ENCODE data around the gene PRKAG2.
A peak's percentile ranks its signal among the peaks of the same experiment; 100 is the strongest.

PRKAG2 gene

GRCh38 chr7:151514461-151515275 lies 362.2 kb downstream of the PRKAG2 start:
- Histone ChIP-seq H4K20me1 (ENCODE audit: insufficient read depth, low read length, poor library complexity, severe bottlenecking) (peaks cover 93% of the 10 kb centered on the region), H3F3A (ENCODE audit: low read depth) (no peaks in the 10 kb centered on the region), H2AFZ (ENCODE audit: low read length) (no peak overlapping the region), H3K9ac (ENCODE audit: low read depth, low read length, poor library complexity, severe bottlenecking) (no peak overlapping the region), H3K9me2 (replicated peaks; ENCODE audit: low read depth, low read length) (no peaks in the 10 kb centered on the region), H3K4me3 (ENCODE audit: low read length, poor library complexity, severe bottlenecking) (peak overlapping the region; percentile 95), H3K4me1 (ENCODE audit: insufficient read depth, low read length, poor library complexity, severe bottlenecking) (peaks cover 58% of the 10 kb centered on the region), H3K9me3 (ENCODE audit: insufficient read depth, low read depth, low read length) (no peaks in the 10 kb centered on the region), H3K27me3 (ENCODE audit: insufficient read depth, low read length, poor library complexity, severe bottlenecking) (no peaks in the 10 kb centered on the region), H3K79me2 (ENCODE audit: insufficient read depth, low read length) (peaks cover 97% of the 10 kb centered on the region), H3K36me3 (ENCODE audit: insufficient read depth, low read length) (no peaks in the 10 kb centered on the region), H3K4me2 (ENCODE audit: low read depth, low read length, poor library complexity, severe bottlenecking) (peak overlapping the region; percentile 98)
- TF ChIP-seq EZH2phosphoT487 (IDR thresholded peaks at IDR 0.05; ENCODE audit: borderline replicate concordance) = no peak

GRCh38 chr7:151513133-151513532 lies 363.8 kb downstream of the PRKAG2 start:
- H3K9me2 ChIP-seq (replicated peaks; ENCODE audit: low read depth, low read length) = no peaks in the 10 kb centered on the region
- H3K27me3 ChIP-seq (ENCODE audit: insufficient read depth, low read length, poor library complexity, severe bottlenecking) = no peaks in the 10 kb centered on the region
- peaks cover 100% of the 10 kb centered on the region for H3K79me2 ChIP-seq (ENCODE audit: insufficient read depth, low read length)
- H3K4me2 ChIP-seq (ENCODE audit: low read depth, low read length, poor library complexity, severe bottlenecking) = peak overlapping the region; percentile 98
- H3K9ac ChIP-seq (ENCODE audit: low read depth, low read length, poor library complexity, severe bottlenecking) = peak overlapping the region; percentile 1
- H3F3A ChIP-seq (ENCODE audit: low read depth) = no peaks in the 10 kb centered on the region
- no peaks in the 10 kb centered on the region for H3K9me3 ChIP-seq (ENCODE audit: insufficient read depth, low read depth, low read length)
- peak overlapping the region; percentile 95 for H3K4me3 ChIP-seq (ENCODE audit: low read length, poor library complexity, severe bottlenecking)
- no peak overlapping the region for H2AFZ ChIP-seq (ENCODE audit: low read length)
- H3K36me3 ChIP-seq (ENCODE audit: insufficient read depth, low read length) = no peaks in the 10 kb centered on the region
- peaks cover 58% of the 10 kb centered on the region for H3K4me1 ChIP-seq (ENCODE audit: insufficient read depth, low read length, poor library complexity, severe bottlenecking)
- TF ChIP-seq EZH2phosphoT487 (IDR thresholded peaks at IDR 0.05; ENCODE audit: borderline replicate concordance) = no peak
- no peak for TF ChIP-seq CTCF (conservative IDR thresholded peaks at IDR 0.05; ENCODE audit: low read length)
- peaks cover 100% of the 10 kb centered on the region for H4K20me1 ChIP-seq (ENCODE audit: insufficient read depth, low read length, poor library complexity, severe bottlenecking)

DNA sequence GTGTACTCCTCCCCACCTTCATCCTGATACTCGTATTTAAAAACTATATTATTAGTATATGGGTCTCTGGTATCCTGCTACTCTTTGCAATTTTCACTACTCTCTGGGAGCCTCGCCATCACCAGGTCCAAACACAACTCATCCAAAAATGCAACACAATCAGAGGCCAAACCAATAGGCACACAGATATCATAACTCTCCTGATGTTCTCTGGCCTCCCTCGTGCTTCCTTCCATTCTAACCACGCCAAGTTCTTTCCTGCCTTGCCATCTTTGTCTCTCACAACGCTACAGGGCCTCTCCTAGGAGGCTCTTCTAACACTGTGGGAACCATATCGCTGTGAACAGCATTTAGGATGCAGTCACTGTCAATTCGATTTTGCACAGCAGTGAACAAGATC lies 364.6 kb downstream of the PRKAG2 start:
- H3K79me2 ChIP-seq (ENCODE audit: insufficient read depth, low read length) = peaks cover 100% of the 10 kb centered on the region
- H3K4me3 ChIP-seq (ENCODE audit: low read length, poor library complexity, severe bottlenecking) = peak overlapping the region; percentile 95
- no peaks in the 10 kb centered on the region for H3F3A ChIP-seq (ENCODE audit: low read depth)
- no peak overlapping the region for H2AFZ ChIP-seq (ENCODE audit: low read length)
- peaks cover 56% of the 10 kb centered on the region for H3K4me1 ChIP-seq (ENCODE audit: insufficient read depth, low read length, poor library complexity, severe bottlenecking)
- no peaks in the 10 kb centered on the region for H3K9me2 ChIP-seq (replicated peaks; ENCODE audit: low read depth, low read length)
- H3K36me3 ChIP-seq (ENCODE audit: insufficient read depth, low read length) = no peaks in the 10 kb centered on the region
- H3K27me3 ChIP-seq (ENCODE audit: insufficient read depth, low read length, poor library complexity, severe bottlenecking) = no peaks in the 10 kb centered on the region
- peaks cover 100% of the 10 kb centered on the region for H4K20me1 ChIP-seq (ENCODE audit: insufficient read depth, low read length, poor library complexity, severe bottlenecking)
- H3K9me3 ChIP-seq (ENCODE audit: insufficient read depth, low read depth, low read length) = no peaks in the 10 kb centered on the region
- peak overlapping the region; percentile 98 for H3K4me2 ChIP-seq (ENCODE audit: low read depth, low read length, poor library complexity, severe bottlenecking)
- TF ChIP-seq CTCF (conservative IDR thresholded peaks at IDR 0.05; ENCODE audit: low read length) (no peak), EZH2phosphoT487 (IDR thresholded peaks at IDR 0.05; ENCODE audit: borderline replicate concordance) (no peak)
- H3K9ac ChIP-seq (ENCODE audit: low read depth, low read length, poor library complexity, severe bottlenecking) = peak overlapping the region; percentile 1
